Measurements from ENCODE around the gene WDR7. TPM values are rescaled to one million over a fixed set of nuclear protein-coding genes. Genes with fewer than 3 reads are reported as not detected.

The WDR7 gene
- total RNA-seq, 4 donors from 2014 or later, result 22.6 to 39.0 (median 31.2) TPM

DNA sequence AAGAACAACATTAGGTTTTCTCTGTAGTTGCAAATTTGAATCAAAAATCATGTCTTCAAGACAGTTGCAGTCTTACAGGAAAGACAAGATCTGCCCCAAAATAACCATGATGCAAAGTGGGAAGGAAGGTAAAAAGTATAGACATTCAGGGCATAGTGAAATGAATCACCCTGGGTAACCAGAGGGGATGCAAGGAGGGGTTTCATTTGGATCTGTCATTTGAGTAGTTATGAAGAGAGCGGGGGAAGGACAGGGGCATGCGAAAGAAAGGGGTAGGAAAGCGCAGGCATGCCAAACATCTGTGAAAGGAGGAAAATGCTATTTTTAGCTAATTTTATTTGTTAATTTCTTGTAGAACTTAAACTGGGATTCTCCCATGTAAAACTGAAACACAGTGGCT lies 276.6 kb downstream of the WDR7 start:
- Histone ChIP-seq H3K4me1 (no peaks in the 10 kb centered on the region), H3K9me3 (no peaks in the 10 kb centered on the region), H3K27ac (no peak overlapping the region), H3K4me3 (no peak overlapping the region), H3K27me3 (no peaks in the 10 kb centered on the region), H3K36me3 (peaks cover 0 to 7% (median 0%) of the 10 kb centered on the region in 3 donors)
- no peak for TF ChIP-seq POLR2A (IDR thresholded peaks at IDR 0.05)
- TF ChIP-seq, protein P1, sequence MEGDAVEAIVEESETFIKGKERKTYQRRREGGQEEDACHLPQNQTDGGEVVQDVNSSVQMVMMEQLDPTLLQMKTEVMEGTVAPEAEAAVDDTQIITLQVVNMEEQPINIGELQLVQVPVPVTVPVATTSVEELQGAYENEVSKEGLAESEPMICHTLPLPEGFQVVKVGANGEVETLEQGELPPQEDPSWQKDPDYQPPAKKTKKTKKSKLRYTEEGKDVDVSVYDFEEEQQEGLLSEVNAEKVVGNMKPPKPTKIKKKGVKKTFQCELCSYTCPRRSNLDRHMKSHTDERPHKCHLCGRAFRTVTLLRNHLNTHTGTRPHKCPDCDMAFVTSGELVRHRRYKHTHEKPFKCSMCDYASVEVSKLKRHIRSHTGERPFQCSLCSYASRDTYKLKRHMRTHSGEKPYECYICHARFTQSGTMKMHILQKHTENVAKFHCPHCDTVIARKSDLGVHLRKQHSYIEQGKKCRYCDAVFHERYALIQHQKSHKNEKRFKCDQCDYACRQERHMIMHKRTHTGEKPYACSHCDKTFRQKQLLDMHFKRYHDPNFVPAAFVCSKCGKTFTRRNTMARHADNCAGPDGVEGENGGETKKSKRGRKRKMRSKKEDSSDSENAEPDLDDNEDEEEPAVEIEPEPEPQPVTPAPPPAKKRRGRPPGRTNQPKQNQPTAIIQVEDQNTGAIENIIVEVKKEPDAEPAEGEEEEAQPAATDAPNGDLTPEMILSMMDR (IDR thresholded peaks at IDR 0.05), result no peak
- 92 to 99% methylated on average over 3 of the region's 3 CpGs for WGBS, 2 donors
- DNase-seq (ENCODE audit: low spot score in 2 of 2), result no peak

DNA sequence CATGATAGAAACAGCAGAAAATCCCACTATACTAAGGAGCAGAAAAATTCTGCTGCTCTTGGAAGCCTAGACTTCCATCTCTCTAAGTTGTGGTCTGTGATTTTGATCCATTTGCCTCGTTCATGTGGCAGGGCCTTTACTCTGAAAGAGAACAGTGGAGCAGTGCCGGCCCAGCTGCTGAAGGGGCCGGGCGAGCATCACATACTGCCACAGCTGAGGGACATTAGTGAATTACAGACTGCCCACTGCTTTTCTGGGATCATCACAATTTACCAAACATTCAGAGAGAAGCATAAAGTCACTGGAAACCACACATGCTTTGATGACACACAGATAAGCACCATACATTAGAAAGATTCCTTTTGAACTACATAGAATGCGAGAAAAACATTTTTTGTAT lies 278.7 kb downstream of the WDR7 start:
- Histone ChIP-seq H3K27ac (no peak overlapping the region), H3K4me3 (no peak overlapping the region), H3K4me1 (no peaks in the 10 kb centered on the region), H3K9me3 (no peaks in the 10 kb centered on the region), H3K27me3 (no peaks in the 10 kb centered on the region), H3K36me3 (peaks cover 0 to under 1% (median 0%) of the 10 kb centered on the region in 3 donors)
- DNase-seq (ENCODE audit: low spot score in 2 of 2), result no peak
- whole genome bisulfite sequencing, 2 donors, result 71% methylated on average over 5 of the region's 5 CpGs
- TF ChIP-seq EP300 (IDR thresholded peaks at IDR 0.05), result no peak
- TF ChIP-seq POLR2A (IDR thresholded peaks at IDR 0.05), result no peak
- TF ChIP-seq, protein P1 (IDR thresholded peaks at IDR 0.05), result no peak

DNA sequence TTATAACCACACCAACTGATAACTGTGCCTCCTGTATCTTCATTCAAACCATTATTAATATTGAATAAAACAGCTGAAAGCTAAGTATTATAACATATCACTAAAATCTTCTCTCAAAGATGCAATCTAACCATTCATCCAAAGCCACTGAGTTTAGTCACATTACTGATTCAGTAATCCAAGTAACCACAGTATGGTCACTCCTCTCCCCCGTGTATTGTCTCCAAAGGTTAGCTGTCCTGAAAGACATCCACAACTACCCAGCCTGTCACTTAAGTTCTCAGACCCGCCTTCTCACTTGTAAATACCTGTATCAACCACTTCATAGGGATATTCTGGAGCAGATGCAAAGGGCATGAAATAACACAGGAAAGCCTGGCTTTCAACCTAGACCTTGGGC lies 282.3 kb downstream of the WDR7 start:
- no peaks in the 10 kb centered on the region for H3K27me3 ChIP-seq
- no peak for DNase-seq (ENCODE audit: low spot score in 2 of 2)
- WGBS, 2 donors, result 85 to 88% methylated on average over 2 of the region's 2 CpGs
- H3K4me1 ChIP-seq, result no peaks in the 10 kb centered on the region
- peaks cover 0 to 24% (median 0%) of the 10 kb centered on the region in 3 donors for H3K36me3 ChIP-seq
- no peak for TF ChIP-seq POLR2A (IDR thresholded peaks at IDR 0.05)
- TF ChIP-seq, protein P1 (IDR thresholded peaks at IDR 0.05), result no peak
- no peak for TF ChIP-seq EP300 (IDR thresholded peaks at IDR 0.05)
- no peak overlapping the region for H3K4me3 ChIP-seq
- no peak overlapping the region for H3K27ac ChIP-seq
- H3K9me3 ChIP-seq, result no peaks in the 10 kb centered on the region

DNA sequence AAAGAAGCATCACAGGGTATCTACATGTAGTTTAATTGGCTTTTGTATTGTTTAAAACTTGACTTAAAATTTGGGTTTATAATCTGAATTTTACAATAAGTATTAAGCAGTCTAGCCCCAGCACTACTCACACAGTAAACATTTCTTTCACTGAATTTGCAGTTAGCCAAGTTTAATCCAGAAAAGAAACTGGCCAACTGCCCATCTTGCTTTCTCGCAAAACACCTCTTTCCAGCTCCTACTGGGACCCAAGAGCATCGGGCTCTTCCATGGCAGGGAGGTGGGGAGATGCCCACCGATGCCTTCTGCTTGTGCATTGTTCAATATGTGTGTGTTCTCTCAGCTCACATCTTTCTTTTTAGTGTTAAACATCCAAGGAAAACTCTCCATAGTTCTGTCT lies 283.0 kb downstream of the WDR7 start:
- no peak for DNase-seq (ENCODE audit: low spot score in 2 of 2)
- Histone ChIP-seq H3K4me3 (no peak overlapping the region), H3K4me1 (no peaks in the 10 kb centered on the region), H3K27me3 (no peaks in the 10 kb centered on the region), H3K27ac (no peak overlapping the region), H3K36me3 (peaks cover 0 to 24% (median 0%) of the 10 kb centered on the region in 3 donors), H3K9me3 (no peaks in the 10 kb centered on the region)
- TF ChIP-seq EP300 (IDR thresholded peaks at IDR 0.05) (no peak), POLR2A (IDR thresholded peaks at IDR 0.05) (no peak)
- TF ChIP-seq, protein P1 (IDR thresholded peaks at IDR 0.05), result no peak
- 72 to 91% methylated on average over 3 of the region's 3 CpGs for WGBS, 2 donors

DNA sequence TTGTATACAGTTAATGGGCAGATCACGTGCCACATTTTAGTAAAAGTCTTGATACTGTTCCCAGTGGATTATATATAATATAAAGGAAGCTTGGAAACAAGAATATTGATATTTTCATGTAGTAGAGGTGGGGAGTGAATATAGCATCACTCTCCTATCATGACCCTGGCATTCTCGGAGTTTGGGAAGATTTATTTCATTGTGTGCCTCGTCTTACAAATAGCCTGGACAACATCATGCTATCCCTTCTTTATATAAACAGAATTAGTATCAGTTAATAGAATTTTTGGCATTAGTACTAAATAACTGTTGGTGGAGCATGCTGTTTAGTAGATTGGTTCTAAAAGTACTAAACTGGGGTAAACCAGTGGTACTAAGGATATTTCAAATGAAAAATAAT lies 283.7 kb downstream of the WDR7 start:
- H3K27ac ChIP-seq, result no peak overlapping the region
- no peaks in the 10 kb centered on the region for H3K9me3 ChIP-seq
- no peaks in the 10 kb centered on the region for H3K4me1 ChIP-seq
- peaks cover 0 to 24% (median 0%) of the 10 kb centered on the region in 3 donors for H3K36me3 ChIP-seq
- TF ChIP-seq POLR2A (IDR thresholded peaks at IDR 0.05) (no peak), EP300 (IDR thresholded peaks at IDR 0.05) (no peak)
- TF ChIP-seq, protein P1 (IDR thresholded peaks at IDR 0.05), result no peak
- 94 to 95% methylated on average over 3 of the region's 3 CpGs for WGBS, 2 donors
- H3K4me3 ChIP-seq, result no peak overlapping the region
- no peak for DNase-seq (ENCODE audit: low spot score in 2 of 2)
- no peaks in the 10 kb centered on the region for H3K27me3 ChIP-seq
